Activated T-helper 1 cell treated with anti-CD3 and anti-CD28 coated beads, Interleukin-12 subunit alpha, Interleukin-12 subunit beta, Interleukin-2, Interleukin-4 antibody, amounts not matched to agents 30 ng/mL and 10 ng/mL and 1 ng/mL, durations not matched to agents 14 hours and 24 hours and 36 hours (primary cell): ENCODE measurements around the gene ZDHHC11. TPM values are rescaled to one million over a fixed set of nuclear protein-coding genes. Genes with fewer than 3 reads are reported as not detected.
"Not testable (repeated sequence)": the region's sequence is repeated elsewhere in the genome, so short reads cannot be mapped to it uniquely, and the experiment has no call there.

Source experiments
- DNase-seq: peaks from one replicate; pipeline ENCODE4 v3.0.0; 2021; ENCODE audit warnings: low spot score
- H3K27ac Mint-ChIP-seq: one replicate; pipeline ENCODE4 v1.8.0; 2021; ENCODE audit warnings: mild to moderate bottlenecking, mixed read lengths
- H3K27me3 Mint-ChIP-seq: one replicate; pipeline ENCODE4 v1.8.0; 2022; ENCODE audit warnings: mild to moderate bottlenecking, moderate library complexity, mixed read lengths; ENCODE audit not compliant: insufficient read depth
- H3K36me3 Mint-ChIP-seq: one replicate; pipeline ENCODE4 v1.8.0; 2021; ENCODE audit warnings: low read depth, mixed read lengths
- H3K4me1 Mint-ChIP-seq: one replicate; pipeline ENCODE4 v1.8.0; 2021; ENCODE audit warnings: low read depth, mixed read lengths
- H3K4me3 Mint-ChIP-seq: one replicate; pipeline ENCODE4 v1.8.0; 2021; ENCODE audit warnings: mild to moderate bottlenecking, moderate library complexity, mixed read lengths
- H3K9me3 Mint-ChIP-seq: one replicate; pipeline ENCODE4 v1.8.0; 2021; ENCODE audit warnings: mixed read lengths
- intact Hi-C: fragments of 100-400 bp; cut with micrococcal nuclease; formaldehyde crosslinking; loops from one replicate; pipeline ENCODE4 v1.15.1; 2024
- total RNA-seq: library from RNA; stranded (reverse); gene quantifications from 2 replicates; pipeline ENCODE4 v1.2.3, GENCODE V29; 2022

Gene ZDHHC11
- total RNA-seq, 1 donor from 2014 or later = 14.4 TPM

DNA sequence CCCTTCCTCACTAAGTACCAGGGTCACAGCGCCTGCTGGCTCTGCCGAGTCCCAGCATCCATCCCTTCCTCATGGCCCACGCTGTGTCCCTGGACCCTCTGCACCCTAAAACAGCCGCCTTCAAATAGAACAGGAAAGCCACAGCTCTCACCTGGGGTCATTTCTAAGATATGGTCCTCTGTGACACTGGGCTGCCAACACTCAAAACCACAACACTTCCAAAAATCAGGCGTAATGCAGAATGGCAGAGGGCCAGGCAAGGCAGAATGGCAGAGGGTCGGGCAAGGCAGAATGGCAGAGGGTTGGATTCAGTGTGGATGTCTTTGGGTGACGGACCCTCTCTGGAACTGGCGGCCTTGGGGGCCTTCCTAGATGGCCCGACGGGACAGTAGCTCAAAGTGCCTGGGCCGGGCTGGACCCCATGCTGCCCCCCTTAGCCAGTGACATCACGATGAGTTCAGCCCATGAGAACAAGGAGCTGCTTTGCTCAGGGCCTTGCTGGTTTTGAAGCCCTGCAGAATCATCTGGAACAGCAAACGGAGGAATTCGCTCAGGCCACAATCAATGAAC lies 101.6 kb downstream of the ZDHHC11 start:
- H3K27ac Mint-ChIP-seq = no peak overlapping the region
- H3K27me3 Mint-ChIP-seq = no peaks in the 10 kb centered on the region
- H3K36me3 Mint-ChIP-seq = no peaks in the 10 kb centered on the region
- intact Hi-C loops = no loop called here
- no peaks in the 10 kb centered on the region for H3K4me1 Mint-ChIP-seq
- no peak for DNase-seq
- no peak overlapping the region for H3K4me3 Mint-ChIP-seq
- no peaks in the 10 kb centered on the region for H3K9me3 Mint-ChIP-seq

DNA sequence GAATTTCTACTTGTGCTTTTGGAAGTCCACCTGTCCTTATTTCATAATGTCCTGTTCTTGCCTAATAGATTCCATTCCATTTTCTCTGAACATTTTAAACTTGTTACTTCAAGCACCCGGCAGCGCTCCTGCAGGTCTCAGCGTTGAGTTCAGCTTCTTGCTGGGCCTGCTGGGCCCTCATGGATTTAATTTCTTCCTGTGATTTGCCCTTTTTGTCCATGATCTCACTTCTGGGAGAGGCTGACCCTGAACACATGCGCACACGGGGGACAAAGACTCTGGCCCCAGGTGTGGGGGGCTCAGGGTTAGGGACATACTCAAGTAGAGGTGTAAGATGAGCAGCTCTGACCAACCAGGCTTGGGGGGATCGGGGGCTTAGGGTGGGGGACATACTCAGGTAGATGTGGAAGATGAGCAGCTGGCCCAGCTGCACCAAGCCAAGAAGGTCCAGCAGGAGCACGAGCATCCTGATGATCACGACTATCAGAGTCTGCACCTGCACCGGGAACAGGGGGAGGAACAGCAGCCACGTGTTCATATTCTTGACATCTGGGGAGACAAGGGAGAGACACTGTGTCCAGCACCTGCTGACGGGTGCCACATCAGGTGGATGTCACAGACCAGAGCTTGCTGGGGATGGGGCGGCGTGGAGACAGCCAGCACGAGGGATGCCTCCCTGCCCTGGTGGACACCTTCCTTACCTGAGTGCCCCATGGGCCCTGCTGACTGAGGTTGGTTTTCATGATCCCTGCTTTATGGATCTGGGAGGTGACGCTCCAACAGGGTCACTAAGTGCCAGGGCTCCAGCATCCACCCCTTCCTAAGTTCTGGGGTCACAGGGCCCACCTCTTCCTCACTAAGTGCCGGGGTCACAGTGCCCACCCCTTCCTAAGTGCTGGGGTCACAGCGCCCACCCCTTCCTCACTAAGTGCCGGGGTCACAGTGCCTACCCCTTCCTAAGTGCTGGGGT lies 102.5 kb downstream of the ZDHHC11 start:
- not testable (repeated sequence) for H3K27me3 Mint-ChIP-seq, H3K4me1 Mint-ChIP-seq, H3K36me3 Mint-ChIP-seq

DNA sequence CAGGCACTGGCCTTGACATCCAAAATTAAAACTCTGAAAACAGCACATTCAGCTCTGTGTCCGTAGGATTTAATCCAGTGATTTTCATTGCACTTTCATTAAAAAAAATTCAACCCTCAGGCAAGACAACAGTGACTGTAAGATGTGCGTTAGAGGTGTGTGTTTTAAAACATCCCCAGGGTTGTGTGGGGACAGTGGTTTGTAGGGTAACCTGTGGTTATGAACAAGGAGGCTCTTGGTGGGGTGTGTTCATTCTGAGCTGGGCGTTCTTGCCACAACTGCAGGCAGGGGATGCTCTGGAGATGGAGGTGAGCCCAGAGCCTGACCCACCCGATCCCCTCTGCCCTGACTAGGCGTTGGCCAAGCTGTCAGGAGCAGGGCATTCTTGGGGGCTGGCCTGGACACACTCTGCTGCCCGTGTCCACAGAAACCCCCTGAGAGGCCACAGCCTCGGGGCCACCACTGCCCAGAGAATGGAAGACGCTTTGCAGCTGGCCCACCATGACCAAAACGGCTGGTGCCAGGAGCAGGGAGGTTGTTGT lies 103.4 kb downstream of the ZDHHC11 start:
- H3K4me1 Mint-ChIP-seq, H3K9me3 Mint-ChIP-seq, intact Hi-C loops, H3K27ac Mint-ChIP-seq, DNase-seq, H3K27me3 Mint-ChIP-seq, H3K4me3 Mint-ChIP-seq, H3K36me3 Mint-ChIP-seq: not testable (repeated sequence)

More for the DNA sequence above, 102.5 kb downstream of the ZDHHC11 start:
- intact Hi-C loops, H3K27ac Mint-ChIP-seq, H3K9me3 Mint-ChIP-seq, H3K4me3 Mint-ChIP-seq, DNase-seq: not testable (repeated sequence)

DNA sequence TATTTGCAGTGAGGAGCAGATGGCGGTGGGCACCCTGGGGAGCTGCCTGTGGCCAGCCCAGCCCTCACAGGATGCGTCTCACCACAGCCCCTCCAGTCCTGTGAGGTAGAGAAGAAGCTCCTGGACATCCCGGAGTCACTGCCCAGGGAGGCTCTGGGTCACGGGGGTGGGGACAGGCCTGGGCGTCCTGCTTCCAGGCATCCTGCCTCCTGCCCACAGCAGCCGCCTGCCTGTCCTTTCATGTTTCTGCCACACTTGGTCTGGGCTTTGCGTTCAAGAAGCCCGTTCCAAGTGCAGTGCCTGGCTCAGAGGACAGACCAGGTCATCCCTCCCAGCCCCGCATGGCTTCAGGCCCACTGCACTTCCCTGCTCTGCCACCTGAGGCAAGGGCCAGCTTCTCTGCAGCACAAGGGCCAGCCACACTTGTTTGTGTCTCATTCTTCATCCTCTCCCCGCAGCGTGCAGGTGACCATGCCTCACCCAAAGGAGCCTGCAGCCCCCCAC lies 104.5 kb downstream of the ZDHHC11 start:
- intact Hi-C loops = no loop called here
- Mint-ChIP-seq H3K27me3 (peaks cover 2% of the 10 kb centered on the region), H3K4me3 (no peak overlapping the region), H3K27ac (no peak overlapping the region), H3K9me3 (no peaks in the 10 kb centered on the region), H3K4me1 (no peaks in the 10 kb centered on the region), H3K36me3 (no peaks in the 10 kb centered on the region)
- DNase-seq = no peak

Other genes with a start within 250 kb of the ZDHHC11 start
- 32.4 and 35.7 TPM in 2 replicates for gene CEP72, start 238.6 kb downstream of the ZDHHC11 start, total RNA-seq
- not detected in 2 replicates for gene TPPP, start 157.6 kb downstream of the ZDHHC11 start, total RNA-seq
- not detected in 2 replicates for gene ZDHHC11B, start 66.3 kb downstream of the ZDHHC11 start, total RNA-seq
- gene BRD9, start 41.8 kb upstream of the ZDHHC11 start, total RNA-seq = 77.8 and 81.6 TPM in 2 replicates
- 37.2 and 38.4 TPM in 2 replicates for gene TRIP13, start 41.9 kb upstream of the ZDHHC11 start, total RNA-seq
- gene NKD2, start 157.8 kb upstream of the ZDHHC11 start, total RNA-seq = 2.9 and 3.2 TPM in 2 replicates